GM23338 (cell line): ENCODE data around the gene CD83. TPM values are rescaled to one million over a fixed set of nuclear protein-coding genes. Genes with fewer than 3 reads are reported as not detected.
"Not testable (repeated sequence)": the region's sequence is repeated elsewhere in the genome, so short reads cannot be mapped to it uniquely, and the experiment has no call there.

ENCODE experiments used
- ATAC-seq: fragments of 200-7000 bp; cut with Tn5 transposase; 3 replicates; pipeline ENCODE4 v1.9.1; 2020
- DNase-seq: peaks from one replicate; pipeline ENCODE4 v3.0.0-alpha.2; 2015; ENCODE audit warnings: low spot score
- H2AFZ ChIP-seq: fragments of 200-600 bp; sonication (generic); 2 replicates; pipeline ENCODE4 v1.8.0; 2016; ENCODE audit warnings: antibody characterized with exemption, mild to moderate bottlenecking, moderate library complexity
- H3F3A ChIP-seq: fragments of 200-600 bp; sonication (generic); replicated peaks from 2 replicates; pipeline ENCODE4 v1.8.0; 2017; ENCODE audit warnings: antibody characterized with exemption, mixed run types, low read depth
- H3K27ac ChIP-seq: fragments of 200-600 bp; sonication (generic); 2 replicates; pipeline ENCODE4 v1.6.1; 2016; ENCODE audit warnings: low read depth
- H3K27me3 ChIP-seq: fragments of 200-600 bp; sonication (generic); 2 replicates; pipeline ENCODE4 v1.8.0; 2016; ENCODE audit warnings: mild to moderate bottlenecking, mixed run types, moderate library complexity; ENCODE audit not compliant: insufficient read depth
- H3K36me3 ChIP-seq: fragments of 200-600 bp; sonication (generic); 2 replicates; pipeline ENCODE4 v1.8.0; 2016; ENCODE audit warnings: mild to moderate bottlenecking; ENCODE audit not compliant: insufficient read depth
- H3K4me1 ChIP-seq: fragments of 200-600 bp; sonication (generic); 2 replicates; pipeline ENCODE4 v1.8.0; 2016; ENCODE audit warnings: mild to moderate bottlenecking, moderate library complexity; ENCODE audit not compliant: insufficient read depth
- H3K4me2 ChIP-seq: fragments of 200-600 bp; sonication (generic); 2 replicates; pipeline ENCODE4 v1.7.1; 2017; ENCODE audit warnings: mixed run types
- H3K4me3 ChIP-seq: fragments of 200-600 bp; sonication (generic); 2 replicates; pipeline ENCODE4 v1.6.1; 2016; ENCODE audit warnings: mixed run types
- H3K79me2 ChIP-seq: fragments of 200-600 bp; sonication (generic); replicated peaks from 2 replicates; pipeline ENCODE4 v1.8.0; 2017; ENCODE audit warnings: mild to moderate bottlenecking; ENCODE audit not compliant: insufficient read depth
- H3K9me2 ChIP-seq: fragments of 200-600 bp; sonication (generic); 2 replicates; pipeline ENCODE4 v1.8.0; 2017; ENCODE audit not compliant: insufficient read depth
- H4K20me1 ChIP-seq: fragments of 200-600 bp; sonication (generic); replicated peaks from 2 replicates; pipeline ENCODE4 v1.8.0; 2017; ENCODE audit warnings: mild to moderate bottlenecking; ENCODE audit not compliant: insufficient read depth
- H3K27ac Mint-ChIP-seq: 2 replicates; pipeline ENCODE4 v1.8.0; 2020; ENCODE audit warnings: inconsistent platforms, mild to moderate bottlenecking, moderate library complexity, mixed read lengths
- H3K27me3 Mint-ChIP-seq: 3 replicates; pipeline ENCODE4 v1.8.0; 2022; ENCODE audit warnings: low read depth, mild to moderate bottlenecking, moderate library complexity, mixed read lengths, inconsistent platforms; ENCODE audit not compliant: insufficient read depth, poor library complexity
- H3K36me3 Mint-ChIP-seq: 3 replicates; pipeline ENCODE4 v1.8.0; 2021; ENCODE audit warnings: low read depth, mild to moderate bottlenecking, inconsistent platforms, moderate library complexity, mixed read lengths
- H3K4me1 Mint-ChIP-seq: 3 replicates; pipeline ENCODE4 v1.8.0; 2020; ENCODE audit warnings: mild to moderate bottlenecking, inconsistent platforms, mixed read lengths
- H3K4me3 Mint-ChIP-seq: 3 replicates; pipeline ENCODE4 v1.8.0; 2021; ENCODE audit warnings: moderate library complexity, mild to moderate bottlenecking, inconsistent platforms, mixed read lengths
- H3K9me3 Mint-ChIP-seq: 3 replicates; pipeline ENCODE4 v1.8.0; 2020; ENCODE audit warnings: moderate library complexity, mild to moderate bottlenecking, inconsistent platforms, mixed read lengths
- CREB1 ChIP-seq: fragments of 250-450 bp; sonication (Bioruptor Pico); IDR thresholded peaks from 2 replicates; pipeline ENCODE4 v1.5.0; 2020; ENCODE audit warnings: low read depth, mild to moderate bottlenecking, moderate library complexity
- CTCF ChIP-seq, 2 experiments: fragments of 200-600 bp in 1 of 2; sonication (generic) in 1 of 2; conservative IDR thresholded peaks; 2 replicates each; pipeline versions ENCODE4 v1.5.1 to v1.6.1; 2016 to 2017; ENCODE audit warnings: antibody characterized with exemption in 2 of 2, low read depth in 2 of 2, mild to moderate bottlenecking in 2 of 2, moderate library complexity in 1 of 2
- ETS1 ChIP-seq: IDR thresholded peaks from 2 replicates; pipeline ENCODE4 v1.6.1; 2016; ENCODE audit warnings: antibody characterized with exemption
- EZH2 ChIP-seq: fragments of 200-600 bp; sonication (generic); IDR thresholded peaks from one replicate; pipeline ENCODE4 v1.8.0; 2017; ENCODE audit warnings: antibody characterized with exemption, mild to moderate bottlenecking, low read depth; ENCODE audit not compliant: unreplicated experiment
- EZH2phosphoT487 ChIP-seq: fragments of 200-600 bp; sonication (generic); IDR thresholded peaks from one replicate; pipeline ENCODE4 v1.8.1; 2018; ENCODE audit warnings: antibody characterized with exemption; ENCODE audit not compliant: unreplicated experiment
- JUNB ChIP-seq: IDR thresholded peaks from one replicate; pipeline ENCODE4 v1.6.1; 2016; ENCODE audit warnings: antibody characterized with exemption; ENCODE audit not compliant: unreplicated experiment
- NANOG ChIP-seq: IDR thresholded peaks from 2 replicates; pipeline ENCODE4 v1.6.1; 2016; ENCODE audit warnings: antibody characterized with exemption, borderline replicate concordance
- POLR2AphosphoS5 ChIP-seq: IDR thresholded peaks from 2 replicates; pipeline ENCODE4 v1.6.1; 2016; ENCODE audit warnings: antibody characterized with exemption, low read depth
- STAT1 ChIP-seq: IDR thresholded peaks from one replicate; pipeline ENCODE4 v1.6.1; 2016; ENCODE audit warnings: antibody characterized with exemption; ENCODE audit not compliant: unreplicated experiment
- ZNF114 ChIP-seq: fragments of 250-450 bp; sonication (Bioruptor Pico); IDR thresholded peaks from 2 replicates; pipeline ENCODE4 v1.5.0; 2020; ENCODE audit warnings: mild to moderate bottlenecking, moderate library complexity
- ZNF331 ChIP-seq: fragments of 250-450 bp; sonication (Bioruptor Pico); IDR thresholded peaks from 2 replicates; pipeline ENCODE4 v1.5.0; 2020; ENCODE audit warnings: low read depth, mild to moderate bottlenecking, moderate library complexity
- polyA plus RNA-seq: library from polyadenylated mRNA; unstranded; fragments of >200 nt; fragmentation: Nextera tagmentation; extraction: Ambion mirVana; gene quantifications from 2 replicates; pipeline ENCODE4 v1.2.1, GENCODE V29; 2016
- total RNA-seq: library from RNA; depleted of rRNA; stranded (reverse); fragments of >200 nt; shearing (Covaris generic); gene quantifications from 2 replicates; pipeline ENCODE4 v1.2.3, GENCODE V29; 2014
- TF ChIP-seq, protein P1 (sequence below): fragments of 250-450 bp; sonication (Bioruptor Pico); IDR thresholded peaks from 2 replicates; pipeline ENCODE4 v1.5.0; 2020; ENCODE audit warnings: mild to moderate bottlenecking, moderate library complexity

The CD83 gene
- total and polyA plus RNA-seq, 2 experiments from 2014 or later, result 8.1 to 13.2 TPM

- not testable (repeated sequence) for H3K4me2 ChIP-seq, H3F3A ChIP-seq, H3K36me3 ChIP-seq, H3K4me3 Mint-ChIP-seq, H3K27ac Mint-ChIP-seq, H3K79me2 ChIP-seq, H3K36me3 Mint-ChIP-seq, H3K27me3 ChIP-seq, H3K9me3 Mint-ChIP-seq, H3K4me3 ChIP-seq, H4K20me1 ChIP-seq, ATAC-seq, H3K27ac ChIP-seq, H2AFZ ChIP-seq, DNase-seq, H3K9me2 ChIP-seq, H3K27me3 Mint-ChIP-seq, H3K4me1 ChIP-seq, H3K4me1 Mint-ChIP-seq
Measured at GRCh38 chr6:14151300-14151699, 33.7 kb downstream of the CD83 start.

DNA sequence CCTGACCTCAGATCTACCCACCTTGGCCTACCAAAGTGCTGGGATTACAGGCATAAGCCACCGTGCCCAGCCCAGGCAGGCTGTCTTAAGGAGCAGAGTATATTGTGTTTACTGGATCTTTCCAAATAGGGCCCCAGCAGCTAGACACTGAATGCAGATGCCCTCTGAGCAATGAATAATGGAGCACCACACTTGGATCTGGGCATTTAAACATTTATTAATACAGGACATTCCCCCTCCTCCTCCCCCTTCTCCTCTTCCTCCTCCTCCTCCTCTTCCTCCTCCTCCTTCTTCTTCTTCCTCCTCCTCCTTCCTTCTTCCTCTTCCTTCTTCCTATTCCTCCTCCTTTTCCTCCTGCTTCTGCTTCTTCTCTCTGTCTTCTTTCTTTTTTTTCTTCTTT, 34.2 kb downstream of the CD83 start:
- ATAC-seq (no peak), DNase-seq (no peak)
- H3K36me3 ChIP-seq, result no peaks in the 10 kb centered on the region
- H3K4me1 Mint-ChIP-seq, result peaks cover 2% of the 10 kb centered on the region
- no peak overlapping the region for H3K4me2 ChIP-seq
- H3K27me3 Mint-ChIP-seq, result peaks cover 1% of the 10 kb centered on the region
- H3K36me3 Mint-ChIP-seq, result no peaks in the 10 kb centered on the region; the same call in 2 of the 3 replicates
- no peaks in the 10 kb centered on the region for H4K20me1 ChIP-seq
- H3K4me3 Mint-ChIP-seq, result no peak overlapping the region
- no peaks in the 10 kb centered on the region for H3K4me1 ChIP-seq
- H3K27ac Mint-ChIP-seq, result no peak overlapping the region
- H3K27me3 ChIP-seq, result no peaks in the 10 kb centered on the region
- H3K9me2 ChIP-seq, result no peaks in the 10 kb centered on the region
- no peak overlapping the region for H3K27ac ChIP-seq
- H2AFZ ChIP-seq, result no peak overlapping the region
- no peak overlapping the region for H3K4me3 ChIP-seq
- H3K79me2 ChIP-seq, result no peaks in the 10 kb centered on the region
- no peaks in the 10 kb centered on the region; the same call in 1 of the 3 replicates for H3K9me3 Mint-ChIP-seq
- no peaks in the 10 kb centered on the region for H3F3A ChIP-seq
- TF ChIP-seq CTCF (conservative IDR thresholded peaks at IDR 0.05; ENCODE audit: low read depth in 2 of 2), result no peak
- no peak for TF ChIP-seq CREB1 (CRISPR knock-in tag)
- TF ChIP-seq STAT1, result no peak
- TF ChIP-seq JUNB, result no peak
- TF ChIP-seq EZH2phosphoT487, result no peak
- TF ChIP-seq, protein P1, sequence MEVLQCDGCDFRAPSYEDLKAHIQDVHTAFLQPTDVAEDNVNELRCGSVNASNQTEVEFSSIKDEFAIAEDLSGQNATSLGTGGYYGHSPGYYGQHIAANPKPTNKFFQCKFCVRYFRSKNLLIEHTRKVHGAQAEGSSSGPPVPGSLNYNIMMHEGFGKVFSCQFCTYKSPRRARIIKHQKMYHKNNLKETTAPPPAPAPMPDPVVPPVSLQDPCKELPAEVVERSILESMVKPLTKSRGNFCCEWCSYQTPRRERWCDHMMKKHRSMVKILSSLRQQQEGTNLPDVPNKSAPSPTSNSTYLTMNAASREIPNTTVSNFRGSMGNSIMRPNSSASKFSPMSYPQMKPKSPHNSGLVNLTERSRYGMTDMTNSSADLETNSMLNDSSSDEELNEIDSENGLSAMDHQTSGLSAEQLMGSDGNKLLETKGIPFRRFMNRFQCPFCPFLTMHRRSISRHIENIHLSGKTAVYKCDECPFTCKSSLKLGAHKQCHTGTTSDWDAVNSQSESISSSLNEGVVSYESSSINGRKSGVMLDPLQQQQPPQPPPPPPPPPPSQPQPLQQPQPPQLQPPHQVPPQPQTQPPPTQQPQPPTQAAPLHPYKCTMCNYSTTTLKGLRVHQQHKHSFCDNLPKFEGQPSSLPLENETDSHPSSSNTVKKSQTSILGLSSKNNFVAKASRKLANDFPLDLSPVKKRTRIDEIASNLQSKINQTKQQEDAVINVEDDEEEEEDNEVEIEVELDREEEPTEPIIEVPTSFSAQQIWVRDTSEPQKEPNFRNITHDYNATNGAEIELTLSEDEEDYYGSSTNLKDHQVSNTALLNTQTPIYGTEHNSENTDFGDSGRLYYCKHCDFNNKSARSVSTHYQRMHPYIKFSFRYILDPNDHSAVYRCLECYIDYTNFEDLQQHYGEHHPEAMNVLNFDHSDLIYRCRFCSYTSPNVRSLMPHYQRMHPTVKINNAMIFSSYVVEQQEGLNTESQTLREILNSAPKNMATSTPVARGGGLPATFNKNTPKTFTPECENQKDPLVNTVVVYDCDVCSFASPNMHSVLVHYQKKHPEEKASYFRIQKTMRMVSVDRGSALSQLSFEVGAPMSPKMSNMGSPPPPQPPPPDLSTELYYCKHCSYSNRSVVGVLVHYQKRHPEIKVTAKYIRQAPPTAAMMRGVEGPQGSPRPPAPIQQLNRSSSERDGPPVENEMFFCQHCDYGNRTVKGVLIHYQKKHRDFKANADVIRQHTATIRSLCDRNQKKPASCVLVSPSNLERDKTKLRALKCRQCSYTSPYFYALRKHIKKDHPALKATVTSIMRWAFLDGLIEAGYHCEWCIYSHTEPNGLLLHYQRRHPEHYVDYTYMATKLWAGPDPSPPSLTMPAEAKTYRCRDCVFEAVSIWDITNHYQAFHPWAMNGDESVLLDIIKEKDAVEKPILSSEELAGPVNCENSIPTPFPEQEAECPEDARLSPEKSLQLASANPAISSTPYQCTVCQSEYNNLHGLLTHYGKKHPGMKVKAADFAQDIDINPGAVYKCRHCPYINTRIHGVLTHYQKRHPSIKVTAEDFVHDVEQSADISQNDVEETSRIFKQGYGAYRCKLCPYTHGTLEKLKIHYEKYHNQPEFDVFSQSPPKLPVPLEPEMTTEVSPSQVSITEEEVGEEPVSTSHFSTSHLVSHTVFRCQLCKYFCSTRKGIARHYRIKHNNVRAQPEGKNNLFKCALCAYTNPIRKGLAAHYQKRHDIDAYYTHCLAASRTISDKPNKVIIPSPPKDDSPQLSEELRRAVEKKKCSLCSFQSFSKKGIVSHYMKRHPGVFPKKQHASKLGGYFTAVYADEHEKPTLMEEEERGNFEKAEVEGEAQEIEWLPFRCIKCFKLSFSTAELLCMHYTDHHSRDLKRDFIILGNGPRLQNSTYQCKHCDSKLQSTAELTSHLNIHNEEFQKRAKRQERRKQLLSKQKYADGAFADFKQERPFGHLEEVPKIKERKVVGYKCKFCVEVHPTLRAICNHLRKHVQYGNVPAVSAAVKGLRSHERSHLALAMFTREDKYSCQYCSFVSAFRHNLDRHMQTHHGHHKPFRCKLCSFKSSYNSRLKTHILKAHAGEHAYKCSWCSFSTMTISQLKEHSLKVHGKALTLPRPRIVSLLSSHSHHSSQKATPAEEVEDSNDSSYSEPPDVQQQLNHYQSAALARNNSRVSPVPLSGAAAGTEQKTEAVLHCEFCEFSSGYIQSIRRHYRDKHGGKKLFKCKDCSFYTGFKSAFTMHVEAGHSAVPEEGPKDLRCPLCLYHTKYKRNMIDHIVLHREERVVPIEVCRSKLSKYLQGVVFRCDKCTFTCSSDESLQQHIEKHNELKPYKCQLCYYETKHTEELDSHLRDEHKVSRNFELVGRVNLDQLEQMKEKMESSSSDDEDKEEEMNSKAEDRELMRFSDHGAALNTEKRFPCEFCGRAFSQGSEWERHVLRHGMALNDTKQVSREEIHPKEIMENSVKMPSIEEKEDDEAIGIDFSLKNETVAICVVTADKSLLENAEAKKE, result no peak
- TF ChIP-seq ETS1, result no peak
- TF ChIP-seq NANOG, result no peak
- no peak for TF ChIP-seq ZNF114 (CRISPR knock-in tag)
- TF ChIP-seq POLR2AphosphoS5, result no peak
- no peak for TF ChIP-seq ZNF331 (CRISPR knock-in tag)
- no peak for TF ChIP-seq EZH2
